Ishikawa (cell line): ENCODE results near the gene TCFL5.

Source experiments
- CEBPB ChIP-seq: IDR thresholded peaks from 2 replicates; pipeline ENCODE4 v1.6.1; 2012
- CREB1 ChIP-seq: IDR thresholded peaks from 2 replicates; pipeline ENCODE4 v1.6.1; 2012; ENCODE audit warnings: low read depth
- FOXM1 ChIP-seq: IDR thresholded peaks from 2 replicates; pipeline ENCODE4 v1.6.1; 2012; ENCODE audit warnings: low read depth, borderline replicate concordance
- TAF1 ChIP-seq: IDR thresholded peaks from 2 replicates; pipeline ENCODE4 v1.6.1; 2012; ENCODE audit warnings: low read depth, mild to moderate bottlenecking
- YY1 ChIP-seq: IDR thresholded peaks from 2 replicates; pipeline ENCODE4 v1.6.1; 2012; ENCODE audit warnings: low read depth
- ZBTB7A ChIP-seq: IDR thresholded peaks from 2 replicates; pipeline ENCODE4 v1.6.1; 2012; ENCODE audit warnings: low read depth
- TF ChIP-seq, protein P1 (sequence below): IDR thresholded peaks from 2 replicates; pipeline ENCODE4 v1.6.1; 2012

- TF ChIP-seq CREB1 (no peak), TAF1 (no peak), YY1 (no peak), FOXM1 (no peak), CEBPB (no peak), ZBTB7A (no peak)
- TF ChIP-seq, protein P1, sequence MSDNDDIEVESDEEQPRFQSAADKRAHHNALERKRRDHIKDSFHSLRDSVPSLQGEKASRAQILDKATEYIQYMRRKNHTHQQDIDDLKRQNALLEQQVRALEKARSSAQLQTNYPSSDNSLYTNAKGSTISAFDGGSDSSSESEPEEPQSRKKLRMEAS, result no peak
Measured at GRCh38 chr20:62799036-62799435, 62.6 kb downstream of the TCFL5 start.
